ENCODE results near the gene TNNT3.

Gene TNNT3

GRCh38 chr11:1967641-1968225 is 48.2 kb downstream of the TNNT3 start:
- Histone ChIP-seq H3K9me3 (replicated peaks; ENCODE audit: low read length) (no peaks in the 10 kb centered on the region), H3K4me3 (ENCODE audit: low read length) (no peak overlapping the region), H3K4me2 (ENCODE audit: low read length) (no peak overlapping the region), H3K9ac (ENCODE audit: low read depth, low read length) (no peak overlapping the region), H3K36me3 (ENCODE audit: insufficient read depth, low read length) (no peaks in the 10 kb centered on the region), H3K27me3 (ENCODE audit: control insufficient read depth, insufficient read depth, low read length) (no peaks in the 10 kb centered on the region), H3K4me1 (ENCODE audit: control insufficient read depth, insufficient read depth, low read length) (no peaks in the 10 kb centered on the region)

- Histone ChIP-seq H3K4me1 (ENCODE audit: control insufficient read depth, insufficient read depth, low read length) (no peaks in the 10 kb centered on the region), H3K9me3 (replicated peaks; ENCODE audit: low read length) (no peaks in the 10 kb centered on the region), H3K4me3 (ENCODE audit: low read length) (no peak overlapping the region), H3K9ac (ENCODE audit: low read depth, low read length) (no peak overlapping the region), H3K4me2 (ENCODE audit: low read length) (no peak overlapping the region), H3K36me3 (ENCODE audit: insufficient read depth, low read length) (no peaks in the 10 kb centered on the region), H3K27me3 (ENCODE audit: control insufficient read depth, insufficient read depth, low read length) (no peaks in the 10 kb centered on the region)
Observed at GRCh38 chr11:1968454-1969002, 49.0 kb downstream of the TNNT3 start.

GRCh38 chr11:1969035-1969434 is 49.5 kb downstream of the TNNT3 start:
- no peaks in the 10 kb centered on the region for H3K4me1 ChIP-seq (ENCODE audit: control insufficient read depth, insufficient read depth, low read length)
- H3K27me3 ChIP-seq (ENCODE audit: control insufficient read depth, insufficient read depth, low read length): no peaks in the 10 kb centered on the region
- H3K9me3 ChIP-seq (replicated peaks; ENCODE audit: low read length): no peaks in the 10 kb centered on the region
- H3K4me3 ChIP-seq (ENCODE audit: low read length): no peak overlapping the region
- no peaks in the 10 kb centered on the region for H3K36me3 ChIP-seq (ENCODE audit: insufficient read depth, low read length)
- no peak overlapping the region for H3K9ac ChIP-seq (ENCODE audit: low read depth, low read length)
- no peak overlapping the region for H3K4me2 ChIP-seq (ENCODE audit: low read length)

GRCh38 chr11:1969776-1970175 is 50.3 kb downstream of the TNNT3 start:
- Histone ChIP-seq H3K9ac (ENCODE audit: low read depth, low read length) (no peak overlapping the region), H3K36me3 (ENCODE audit: insufficient read depth, low read length) (no peaks in the 10 kb centered on the region), H3K4me3 (ENCODE audit: low read length) (no peak overlapping the region), H3K9me3 (replicated peaks; ENCODE audit: low read length) (no peaks in the 10 kb centered on the region), H3K27me3 (ENCODE audit: control insufficient read depth, insufficient read depth, low read length) (no peaks in the 10 kb centered on the region), H3K4me2 (ENCODE audit: low read length) (no peak overlapping the region), H3K4me1 (ENCODE audit: control insufficient read depth, insufficient read depth, low read length) (no peaks in the 10 kb centered on the region)

- Histone ChIP-seq H3K4me3 (ENCODE audit: low read length) (no peak overlapping the region), H3K27me3 (ENCODE audit: control insufficient read depth, insufficient read depth, low read length) (no peaks in the 10 kb centered on the region), H3K4me1 (ENCODE audit: control insufficient read depth, insufficient read depth, low read length) (no peaks in the 10 kb centered on the region), H3K4me2 (ENCODE audit: low read length) (no peak overlapping the region), H3K36me3 (ENCODE audit: insufficient read depth, low read length) (no peaks in the 10 kb centered on the region), H3K9me3 (replicated peaks; ENCODE audit: low read length) (no peaks in the 10 kb centered on the region), H3K9ac (ENCODE audit: low read depth, low read length) (no peak overlapping the region)
Observed at GRCh38 chr11:1970956-1971355, 51.5 kb downstream of the TNNT3 start.

GRCh38 chr11:1975185-1975584 is 55.7 kb downstream of the TNNT3 start:
- Histone ChIP-seq H3K4me1 (ENCODE audit: control insufficient read depth, insufficient read depth, low read length) (no peaks in the 10 kb centered on the region), H3K27me3 (ENCODE audit: control insufficient read depth, insufficient read depth, low read length) (no peaks in the 10 kb centered on the region), H3K9me3 (replicated peaks; ENCODE audit: low read length) (no peaks in the 10 kb centered on the region), H3K36me3 (ENCODE audit: insufficient read depth, low read length) (no peaks in the 10 kb centered on the region), H3K4me3 (ENCODE audit: low read length) (no peak overlapping the region), H3K9ac (ENCODE audit: low read depth, low read length) (no peak overlapping the region), H3K4me2 (ENCODE audit: low read length) (no peak overlapping the region)

GRCh38 chr11:1978720-1979473 is 59.4 kb downstream of the TNNT3 start:
- no peaks in the 10 kb centered on the region for H3K4me1 ChIP-seq (ENCODE audit: control insufficient read depth, insufficient read depth, low read length)
- no peak overlapping the region for H3K9ac ChIP-seq (ENCODE audit: low read depth, low read length)
- H3K4me2 ChIP-seq (ENCODE audit: low read length): no peak overlapping the region
- no peak overlapping the region for H3K4me3 ChIP-seq (ENCODE audit: low read length)
- no peaks in the 10 kb centered on the region for H3K36me3 ChIP-seq (ENCODE audit: insufficient read depth, low read length)
- H3K27me3 ChIP-seq (ENCODE audit: control insufficient read depth, insufficient read depth, low read length): no peaks in the 10 kb centered on the region
- no peaks in the 10 kb centered on the region for H3K9me3 ChIP-seq (replicated peaks; ENCODE audit: low read length)

GRCh38 chr11:1979607-1980006 is 60.1 kb downstream of the TNNT3 start:
- H3K9ac ChIP-seq (ENCODE audit: low read depth, low read length): no peak overlapping the region
- H3K9me3 ChIP-seq (replicated peaks; ENCODE audit: low read length): no peaks in the 10 kb centered on the region
- no peaks in the 10 kb centered on the region for H3K36me3 ChIP-seq (ENCODE audit: insufficient read depth, low read length)
- no peak overlapping the region for H3K4me2 ChIP-seq (ENCODE audit: low read length)
- no peaks in the 10 kb centered on the region for H3K4me1 ChIP-seq (ENCODE audit: control insufficient read depth, insufficient read depth, low read length)
- H3K4me3 ChIP-seq (ENCODE audit: low read length): no peak overlapping the region
- no peaks in the 10 kb centered on the region for H3K27me3 ChIP-seq (ENCODE audit: control insufficient read depth, insufficient read depth, low read length)

- no peaks in the 10 kb centered on the region for H3K4me1 ChIP-seq (ENCODE audit: control insufficient read depth, insufficient read depth, low read length)
- no peak overlapping the region for H3K4me2 ChIP-seq (ENCODE audit: low read length)
- no peaks in the 10 kb centered on the region for H3K9me3 ChIP-seq (replicated peaks; ENCODE audit: low read length)
- no peaks in the 10 kb centered on the region for H3K27me3 ChIP-seq (ENCODE audit: control insufficient read depth, insufficient read depth, low read length)
- no peak overlapping the region for H3K4me3 ChIP-seq (ENCODE audit: low read length)
- H3K36me3 ChIP-seq (ENCODE audit: insufficient read depth, low read length): no peaks in the 10 kb centered on the region
- no peak overlapping the region for H3K9ac ChIP-seq (ENCODE audit: low read depth, low read length)
Observed at GRCh38 chr11:1982873-1983600, 63.5 kb downstream of the TNNT3 start.

GRCh38 chr11:1983601-1983961 is 64.1 kb downstream of the TNNT3 start:
- Histone ChIP-seq H3K4me3 (ENCODE audit: low read length) (no peak overlapping the region), H3K4me1 (ENCODE audit: control insufficient read depth, insufficient read depth, low read length) (no peaks in the 10 kb centered on the region), H3K9me3 (replicated peaks; ENCODE audit: low read length) (no peaks in the 10 kb centered on the region), H3K9ac (ENCODE audit: low read depth, low read length) (no peak overlapping the region), H3K27me3 (ENCODE audit: control insufficient read depth, insufficient read depth, low read length) (no peaks in the 10 kb centered on the region), H3K36me3 (ENCODE audit: insufficient read depth, low read length) (no peaks in the 10 kb centered on the region), H3K4me2 (ENCODE audit: low read length) (no peak overlapping the region)

GRCh38 chr11:1987024-1987423 is 67.5 kb downstream of the TNNT3 start:
- Histone ChIP-seq H3K4me1 (ENCODE audit: control insufficient read depth, insufficient read depth, low read length) (no peaks in the 10 kb centered on the region), H3K4me3 (ENCODE audit: low read length) (no peak overlapping the region)

More at GRCh38 chr11:1987024-1987423, 67.5 kb downstream of the TNNT3 start:
- Histone ChIP-seq H3K36me3 (ENCODE audit: insufficient read depth, low read length) (no peaks in the 10 kb centered on the region), H3K4me2 (ENCODE audit: low read length) (no peak overlapping the region), H3K9me3 (replicated peaks; ENCODE audit: low read length) (no peaks in the 10 kb centered on the region), H3K27me3 (ENCODE audit: control insufficient read depth, insufficient read depth, low read length) (no peaks in the 10 kb centered on the region), H3K9ac (ENCODE audit: low read depth, low read length) (no peak overlapping the region)

Data from skeletal muscle satellite cell (primary cell).